ENCODE measurements around the gene KCNG2.

- TF ChIP-seq POLR2A (IDR thresholded peaks at IDR 0.05): no peak
- no peak for TF ChIP-seq CTCF (IDR thresholded peaks at IDR 0.05)
Observed at GRCh38 chr18:79789901-79790890, 7.5 kb upstream of the KCNG2 start.
